A549 treated with AZD9567 at 1 μM for 4 hours (cell line): Measurements from ENCODE around the gene PTPN13. TPM values are rescaled to one million over a fixed set of nuclear protein-coding genes. Genes with fewer than 3 reads are reported as not detected.

Experiments used
- total RNA-seq: library from RNA; stranded (reverse); fragments of 200-300 nt; extraction: Qiagen RNA extraction; gene quantifications from 5 replicates; pipeline ENCODE4 v1.2.3, GENCODE V29; 2022; ENCODE audit not compliant: insufficient read depth

Gene PTPN13
- 3.4 to 10.1 TPM (median 3.9 TPM) in 5 replicates for total RNA-seq

GRCh38 chr4:86593688-86594558 lies at the start of gene PTPN13:
Gene PTPN13, plus strand, starts transcription at chr4:86594315. Its CDS starts 40,942 bp downstream, at chr4:86635257.

GRCh38 chr4:86848732-86849619 lies 254.9 kb downstream of the PTPN13 start, which contains the start of gene SLC10A6:
Gene SLC10A6, minus strand, starts transcription at chr4:86849384. Its CDS starts 269 bp downstream, at chr4:86849115.

Other genes starting within 250 kb of the PTPN13 start
- gene MAPK10, start 234.3 kb upstream of the PTPN13 start, total RNA-seq, result 0.23 to 0.37 TPM (median 0.33 TPM) in 4 of 5 replicates, not detected in the other